ENCODE results near the gene MGME1.

GRCh38 chr20:17990278-17990972 lies 21.6 kb downstream of the MGME1 start:
- TF ChIP-seq L3MBTL2 (conservative IDR thresholded peaks at IDR 0.05) = no peak
- no peak for TF ChIP-seq PKNOX1 (IDR thresholded peaks at IDR 0.05)
- no peak for TF ChIP-seq ELF4 (IDR thresholded peaks at IDR 0.05)
- TF ChIP-seq SUZ12 (IDR thresholded peaks at IDR 0.05) = no peak
